ENCODE measurements around the gene BAHCC1.

DNA sequence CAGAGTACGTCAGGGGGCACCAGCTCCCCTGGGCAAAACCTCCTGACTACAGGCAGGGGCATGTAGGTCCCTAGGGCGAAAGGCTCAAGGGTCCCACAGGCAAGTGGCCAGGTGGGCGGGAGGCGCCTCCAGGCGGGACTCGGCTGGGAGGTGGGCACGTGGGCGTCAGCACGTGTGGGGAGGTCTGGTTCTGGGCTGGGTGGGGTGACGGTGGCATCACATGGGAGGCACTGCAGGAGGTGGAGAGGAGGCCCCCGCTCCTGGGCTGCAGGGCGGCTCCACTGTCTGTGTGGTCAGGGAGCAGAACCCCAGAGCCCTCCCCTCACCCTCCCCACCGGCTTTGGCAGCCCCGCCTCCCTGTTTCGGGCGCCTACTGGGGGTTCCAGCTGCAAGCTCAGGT is 64.6 kb downstream of the BAHCC1 start:
- TF ChIP-seq EZH2 (IDR thresholded peaks at IDR 0.05; ENCODE audit: low read length, missing control alignments) (no peak), CTCF (conservative IDR thresholded peaks at IDR 0.05 in 1 of 2, IDR thresholded peaks at IDR 0.05 in 1 of 2; ENCODE audit: low read depth in 1 of 2, low read length in 2 of 2) (no peak)
